H1 (cell line): Measurements from ENCODE around the gene TSC2. TPM values are rescaled to one million over a fixed set of nuclear protein-coding genes. Genes with fewer than 3 reads are reported as not detected.
"Not testable (repeated sequence)": the region's sequence is repeated elsewhere in the genome, so short reads cannot be mapped to it uniquely, and the experiment has no call there.

Experiments used
- CTCF ChIA-PET: fragments of 300-600 bp; sonication (Branson Sonifier 250); formaldehyde crosslinking; loops from one replicate; lab custom pipeline; 2021; ENCODE audit not compliant: partially characterized antibody; lab: Charles Lee
- POLR2A ChIA-PET: fragments of 300-600 bp; sonication (Branson Sonifier 250); formaldehyde crosslinking; loops from one replicate; lab custom pipeline; 2021; ENCODE audit warnings: inconsistent platforms; ENCODE audit not compliant: partially characterized antibody; lab: Charles Lee
- DNase-seq, 2 experiments: peaks; one replicate each; pipeline versions ENCODE4 v3.0.0 to v3.0.0-alpha.2; 2010 to 2022; ENCODE audit warnings: low spot score in 2 of 2, low read depth in 1 of 2, mixed read lengths in 1 of 2
- FAIRE-seq: peaks from 2 replicates; lab custom pipeline; 2011; peaks lifted over from hg19 to GRCh38; lab: Jason Lieb, UNC
- H2AFZ ChIP-seq: 2 replicates; pipeline ENCODE4 v1.8.1; 2012; ENCODE audit warnings: low read length, inconsistent platforms
- H2AK5ac ChIP-seq: 2 replicates; pipeline ENCODE4 v1.6.1; 2013; ENCODE audit warnings: low read depth, low read length
- H2BK120ac ChIP-seq: replicated peaks from 2 replicates; pipeline ENCODE3; 2013; ENCODE audit warnings: low read depth, low read length, inconsistent platforms
- H2BK12ac ChIP-seq: 2 replicates; pipeline ENCODE4 v1.6.1; 2013; ENCODE audit warnings: low read depth, low read length
- H2BK15ac ChIP-seq: 2 replicates; pipeline ENCODE4 v1.6.1; 2013; ENCODE audit warnings: low read length
- H2BK20ac ChIP-seq: 2 replicates; pipeline ENCODE4 v1.6.1; 2013; ENCODE audit warnings: low read length
- H2BK5ac ChIP-seq: 2 replicates; pipeline ENCODE4 v1.6.1; 2013; ENCODE audit warnings: low read depth, low read length
- H3K14ac ChIP-seq: 2 replicates; pipeline ENCODE4 v1.6.1; 2013; ENCODE audit warnings: inconsistent platforms; ENCODE audit not compliant: insufficient read length
- H3K18ac ChIP-seq: 2 replicates; pipeline ENCODE4 v1.6.1; 2013; ENCODE audit warnings: low read length; ENCODE audit errors: extremely low read depth
- H3K23ac ChIP-seq: 2 replicates; pipeline ENCODE4 v1.6.1; 2013; ENCODE audit warnings: inconsistent platforms; ENCODE audit not compliant: insufficient read length
- H3K23me2 ChIP-seq: 2 replicates; pipeline ENCODE4 v1.6.1; 2013; ENCODE audit warnings: low read depth, low read length
- H3K27ac ChIP-seq: 2 replicates; pipeline ENCODE4 v1.6.1; 2011; ENCODE audit warnings: low read depth, low read length, inconsistent platforms
- H3K27me3 ChIP-seq, 4 experiments: replicated peaks in 1 of 4; 1 replicate in 1 of 4; 2 replicates in 3 of 4; pipeline versions ENCODE4 v1.6.1 to v1.8.1; 2011 to 2013; ENCODE audit warnings: low read length in 3 of 4, mild to moderate bottlenecking in 3 of 4, inconsistent platforms in 2 of 4, mixed read lengths in 2 of 4, moderate library complexity in 1 of 4; ENCODE audit not compliant: control insufficient read depth in 3 of 4, insufficient read depth in 3 of 4; ENCODE audit errors: extremely low read depth in 1 of 4
- H3K36me3 ChIP-seq, 4 experiments: 2 replicates each; pipeline versions ENCODE4 v1.6.1 to v1.8.1; 2011 to 2013; ENCODE audit warnings: mild to moderate bottlenecking in 4 of 4, low read length in 3 of 4, moderate library complexity in 2 of 4, control low read depth in 1 of 4, inconsistent platforms in 1 of 4; ENCODE audit not compliant: insufficient read depth in 4 of 4, control insufficient read depth in 2 of 4
- H3K4ac ChIP-seq: replicated peaks from 2 replicates; pipeline ENCODE3; 2013; ENCODE audit warnings: low read length, low read depth, mixed read lengths, inconsistent platforms; ENCODE audit not compliant: insufficient read length
- H3K4me1 ChIP-seq, 4 experiments: replicated peaks in 1 of 4; 1 replicate in 1 of 4; 2 replicates in 3 of 4; pipeline versions ENCODE4 v1.6.1 to v1.8.1; 2011 to 2013; ENCODE audit warnings: low read length in 3 of 4, inconsistent platforms in 2 of 4, mixed read lengths in 1 of 4; ENCODE audit not compliant: insufficient read depth in 4 of 4, control insufficient read depth in 3 of 4
- H3K4me2 ChIP-seq, 2 experiments: 2 replicates each; pipeline versions ENCODE4 v1.6.1 to v1.8.1; 2011 to 2013; ENCODE audit warnings: low read depth in 2 of 2, low read length in 2 of 2, control low read depth in 1 of 2, inconsistent platforms in 1 of 2, mild to moderate bottlenecking in 1 of 2; ENCODE audit not compliant: insufficient read depth in 1 of 2
- H3K4me3 ChIP-seq, 4 experiments: fragments of 200-600, 300-600 bp in 1 of 4; sonication (generic), shearing (Covaris generic), sonication (Bioruptor Twin) in 1 of 4; 2 replicates each; pipeline versions ENCODE4 v1.5.1 to v1.8.1; 2011 to 2016; ENCODE audit warnings: low read length in 4 of 4, low read depth in 3 of 4, control low read depth in 2 of 4, inconsistent platforms in 2 of 4, mild to moderate bottlenecking in 2 of 4, mixed read lengths in 1 of 4, moderate library complexity in 1 of 4; ENCODE audit not compliant: insufficient read depth in 2 of 4; ENCODE audit errors: extremely low read depth in 1 of 4
- H3K56ac ChIP-seq: replicated peaks from 2 replicates; pipeline ENCODE3; 2013; ENCODE audit warnings: low read depth, mild to moderate bottlenecking, mixed read lengths, low read length, inconsistent platforms; ENCODE audit not compliant: insufficient read length
- H3K79me1 ChIP-seq: 2 replicates; pipeline ENCODE4 v1.6.1; 2013; ENCODE audit warnings: low read depth, low read length, control low read depth
- H3K79me2 ChIP-seq, 2 experiments: 2 replicates each; pipeline versions ENCODE4 v1.6.1 to v1.8.1; 2012 to 2013; ENCODE audit warnings: low read length in 2 of 2, mild to moderate bottlenecking in 2 of 2, inconsistent platforms in 1 of 2; ENCODE audit not compliant: insufficient read depth in 2 of 2, control insufficient read depth in 1 of 2
- H3K9ac ChIP-seq, 4 experiments: replicated peaks in 1 of 4; 1 replicate in 1 of 4; 2 replicates in 3 of 4; pipeline versions ENCODE4 v1.6.1 to v1.8.1; 2011 to 2013; ENCODE audit warnings: low read depth in 3 of 4, low read length in 3 of 4, control low read depth in 2 of 4, mild to moderate bottlenecking in 2 of 4, moderate library complexity in 2 of 4, inconsistent platforms in 1 of 4; ENCODE audit errors: extremely low read depth in 1 of 4
- H3K9me3 ChIP-seq, 2 experiments: 2 replicates each; pipeline versions ENCODE4 v1.6.1 to v1.8.1; 2012 to 2013; ENCODE audit warnings: mild to moderate bottlenecking in 2 of 2, moderate library complexity in 2 of 2, control low read depth in 1 of 2, inconsistent platforms in 1 of 2, low read depth in 1 of 2, low read length in 1 of 2, mixed read lengths in 1 of 2; ENCODE audit not compliant: insufficient read depth in 2 of 2
- H4K20me1 ChIP-seq, 2 experiments: replicated peaks in 1 of 2; 2 replicates each; pipeline versions ENCODE3 to v1.8.1; 2011 to 2013; ENCODE audit warnings: inconsistent platforms in 2 of 2, low read length in 2 of 2, mild to moderate bottlenecking in 1 of 2; ENCODE audit not compliant: insufficient read depth in 2 of 2, control insufficient read depth in 1 of 2
- H4K5ac ChIP-seq: 2 replicates; pipeline ENCODE4 v1.6.1; 2013; ENCODE audit warnings: low read length, low read depth, mixed read lengths, inconsistent platforms; ENCODE audit not compliant: insufficient read length
- H4K8ac ChIP-seq: 2 replicates; pipeline ENCODE4 v1.8.0; 2013; ENCODE audit warnings: mild to moderate bottlenecking, moderate library complexity, low read length, inconsistent platforms; ENCODE audit not compliant: insufficient read depth; ENCODE audit errors: extremely low read depth
- H4K91ac ChIP-seq: replicated peaks from 2 replicates; pipeline ENCODE3; 2013; ENCODE audit warnings: low read length, mixed read lengths, inconsistent platforms; ENCODE audit not compliant: insufficient read length
- WGBS, 2 experiments: shearing (Covaris generic) in 1 of 2; methylation state at CpG; one replicate each; pipeline versions ENCODE4 v1.1.6 to v1.1.7; 2013 to 2015; ENCODE audit warnings: low lambda C conversion rate in 2 of 2, mixed read lengths in 2 of 2, inconsistent platforms in 1 of 2, low coverage in 1 of 2, missing lambda C conversion rate in 1 of 2; ENCODE audit not compliant: insufficient replicate concordance in 2 of 2, insufficient coverage in 1 of 2, insufficient read length in 1 of 2; ENCODE audit errors: extremely low coverage in 1 of 2, missing lambda C conversion rate in 1 of 2; 5-methylcytosine and 5-hydroxymethylcytosine counted together
- polyA plus RNA-seq, 7 experiments: library from polyadenylated mRNA; depleted of rRNA in 3 of 7; stranded (reverse) in 5 of 7; unstranded in 2 of 7; fragments of >200 nt in 5 of 7; fragments of 200-250 nt in 2 of 7; gene quantifications; 1 replicate in 5 of 7; 2 replicates in 1 of 7; 4 replicates in 1 of 7; pipeline versions ENCODE4 v1.2.1 to v1.2.3, GENCODE V29; 2011 to 2013; ENCODE audit warnings: missing spikeins in 2 of 7, mixed read lengths in 2 of 7
- total RNA-seq: library from RNA; stranded (reverse); fragmentation: NEBNext Ultra II Directional; extraction: Animal tissue kit (Norgen Biotek cat#: 25700); gene quantifications from 2 replicates; pipeline ENCODE4 v1.2.1, GENCODE V29; 2021

TSC2 gene
- total and polyA plus RNA-seq, 2 of the 8 experiments (the other 6 are each of a cell fraction or from before 2014, with no cell fraction given): 65.9 to 96.6 TPM

DNA sequence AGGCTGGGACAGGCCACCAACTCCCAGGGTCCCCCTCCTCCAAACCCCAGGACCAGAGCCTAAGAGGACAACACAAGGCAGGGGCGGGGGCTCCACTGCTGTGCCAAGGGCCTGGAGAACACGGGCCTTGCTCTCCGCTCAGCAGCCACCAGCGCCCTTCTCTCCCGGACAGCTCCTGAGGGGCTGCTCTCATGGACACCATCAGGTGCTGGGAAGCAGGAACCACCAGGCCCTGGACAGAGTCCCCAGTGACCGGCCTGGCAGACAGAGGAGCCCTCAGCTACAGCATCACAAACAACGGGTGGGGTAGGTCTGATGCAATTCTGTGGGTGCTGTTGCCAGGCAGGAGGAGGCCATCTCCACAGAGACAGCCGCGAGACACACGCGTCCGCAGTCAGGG, 86.0 kb downstream of the TSC2 start:
- H2BK15ac ChIP-seq, FAIRE-seq, H3K4me3 ChIP-seq, H3K36me3 ChIP-seq, H4K8ac ChIP-seq, H2AFZ ChIP-seq, H2BK120ac ChIP-seq, H4K91ac ChIP-seq, CTCF ChIA-PET, H3K79me2 ChIP-seq, H2AK5ac ChIP-seq, H3K79me1 ChIP-seq, H2BK20ac ChIP-seq, H2BK12ac ChIP-seq, H2BK5ac ChIP-seq, DNase-seq, H4K20me1 ChIP-seq, H3K4me2 ChIP-seq, H3K23me2 ChIP-seq, H3K4ac ChIP-seq, H3K27me3 ChIP-seq, H3K18ac ChIP-seq, POLR2A ChIA-PET, H3K27ac ChIP-seq, H3K14ac ChIP-seq, H3K9me3 ChIP-seq, H3K4me1 ChIP-seq, H3K56ac ChIP-seq, H3K9ac ChIP-seq, H4K5ac ChIP-seq, H3K23ac ChIP-seq: not testable (repeated sequence)
- WGBS, 2 experiments: 89% methylated on average over 5 of the region's 12 CpGs; no CpG with 5 or more reads in 1 of the 2 experiments

DNA sequence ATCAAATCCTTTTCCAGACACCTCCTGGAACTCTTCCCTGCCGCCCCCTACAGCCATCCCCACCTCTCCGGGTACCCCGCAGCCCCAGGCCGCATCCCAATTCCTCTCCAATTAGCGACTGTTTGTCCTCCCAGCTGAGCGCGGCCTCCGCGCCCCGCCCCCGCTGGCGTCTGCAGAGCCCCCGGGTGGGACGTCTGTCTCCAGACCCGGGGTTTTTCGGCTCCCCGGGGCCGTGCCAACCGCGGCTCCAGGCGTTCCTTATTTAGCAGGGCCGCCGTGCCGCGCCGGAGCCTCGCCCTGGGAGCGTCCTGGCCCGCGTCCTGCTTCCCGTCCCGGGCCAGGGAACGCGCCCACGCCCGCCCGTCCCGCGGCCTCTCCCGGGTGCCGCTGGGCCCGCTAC, 87.3 kb downstream of the TSC2 start:
- H3K23me2 ChIP-seq, H3K4ac ChIP-seq, H2BK120ac ChIP-seq, H3K79me1 ChIP-seq, H3K4me1 ChIP-seq, H2AK5ac ChIP-seq, H4K5ac ChIP-seq, H3K18ac ChIP-seq, H3K36me3 ChIP-seq, H3K56ac ChIP-seq, H4K8ac ChIP-seq, H2BK5ac ChIP-seq, CTCF ChIA-PET, H3K9ac ChIP-seq, DNase-seq, H3K23ac ChIP-seq, H2AFZ ChIP-seq, FAIRE-seq, H3K27me3 ChIP-seq, POLR2A ChIA-PET, H2BK15ac ChIP-seq, H3K14ac ChIP-seq, H2BK12ac ChIP-seq, H3K79me2 ChIP-seq, H3K27ac ChIP-seq, H3K9me3 ChIP-seq, H4K91ac ChIP-seq, H2BK20ac ChIP-seq, H4K20me1 ChIP-seq: not testable (repeated sequence)
- peak overlapping the region in 2 of 4 experiments; percentile 45 to 60; a peak in 5 of 8 replicates for H3K4me3 ChIP-seq
- peak overlapping the region in 1 of 2 experiments; percentile 53; a peak in 3 of 4 replicates for H3K4me2 ChIP-seq
- 10% methylated on average over 4 of the region's 42 CpGs; no CpG with 5 or more reads in 1 of the 2 experiments for WGBS, 2 experiments
